Effector memory CD4-positive, alpha-beta T cell (primary cell): Measurements from ENCODE around the gene ZBTB21.
"Not testable (repeated sequence)": the region's sequence is repeated elsewhere in the genome, so short reads cannot be mapped to it uniquely, and the experiment has no call there.

Source experiments
- DNase-seq, 3 donors: peaks; one replicate each; pipeline ENCODE4 v3.0.0-alpha.2; 2020
- H3K27ac ChIP-seq: 2 replicates; pipeline ENCODE4 v1.7.0; 2013; ENCODE audit warnings: mild to moderate bottlenecking, low read length, moderate library complexity; ENCODE audit not compliant: insufficient read depth, poor library complexity, severe bottlenecking
- H3K27me3 ChIP-seq: replicated peaks from 2 replicates; pipeline ENCODE4 v1.7.0; 2013; ENCODE audit warnings: mild to moderate bottlenecking, low read length; ENCODE audit not compliant: insufficient read depth, control insufficient read depth, poor library complexity, severe bottlenecking
- H3K36me3 ChIP-seq: 2 replicates; pipeline ENCODE4 v1.7.0; 2013; ENCODE audit warnings: mild to moderate bottlenecking, low read length, moderate library complexity; ENCODE audit not compliant: control insufficient read depth, insufficient read depth
- H3K4me1 ChIP-seq: 2 replicates; pipeline ENCODE4 v1.7.0; 2013; ENCODE audit warnings: low read length, mild to moderate bottlenecking; ENCODE audit not compliant: control insufficient read depth, insufficient read depth, poor library complexity, severe bottlenecking
- H3K4me3 ChIP-seq: 2 replicates; pipeline ENCODE4 v1.7.0; 2013; ENCODE audit warnings: low read length, low read depth, mild to moderate bottlenecking; ENCODE audit not compliant: insufficient read depth, poor library complexity, severe bottlenecking
- H3K9me3 ChIP-seq: 2 replicates; pipeline ENCODE4 v1.7.0; 2013; ENCODE audit warnings: mild to moderate bottlenecking, low read length, moderate library complexity; ENCODE audit not compliant: control insufficient read depth

ZBTB21 gene

GRCh38 chr21:41997657-41998056 is 12.5 kb downstream of the ZBTB21 start:
- DNase-seq: no peak
- Histone ChIP-seq H3K27ac (no peak overlapping the region), H3K4me1 (no peaks in the 10 kb centered on the region), H3K4me3 (no peak overlapping the region), H3K27me3 (no peaks in the 10 kb centered on the region), H3K36me3 (peaks cover 19% of the 10 kb centered on the region), H3K9me3 (no peaks in the 10 kb centered on the region)

GRCh38 chr21:41995577-41995976 is 14.6 kb downstream of the ZBTB21 start:
- DNase-seq: no peak
- H3K4me1 ChIP-seq: no peaks in the 10 kb centered on the region
- H3K36me3 ChIP-seq: peaks cover 38% of the 10 kb centered on the region
- no peak overlapping the region for H3K27ac ChIP-seq
- no peaks in the 10 kb centered on the region for H3K9me3 ChIP-seq
- no peak overlapping the region for H3K4me3 ChIP-seq
- no peaks in the 10 kb centered on the region for H3K27me3 ChIP-seq

- DNase-seq, H3K27me3 ChIP-seq, H3K4me1 ChIP-seq, H3K4me3 ChIP-seq, H3K9me3 ChIP-seq, H3K27ac ChIP-seq: not testable (repeated sequence)
- peaks cover 38% of the 10 kb centered on the region for H3K36me3 ChIP-seq
Observed at GRCh38 chr21:41994613-41995012, 15.5 kb downstream of the ZBTB21 start.

- H3K36me3 ChIP-seq: peaks cover 33% of the 10 kb centered on the region
- DNase-seq: no peak
Observed at GRCh38 chr21:41993744-41994143, 16.4 kb downstream of the ZBTB21 start.

GRCh38 chr21:41992576-41992975 is 17.6 kb downstream of the ZBTB21 start:
- Histone ChIP-seq H3K27me3 (no peaks in the 10 kb centered on the region), H3K4me1 (no peaks in the 10 kb centered on the region), H3K9me3 (no peaks in the 10 kb centered on the region), H3K27ac (no peak overlapping the region), H3K4me3 (no peak overlapping the region), H3K36me3 (peaks cover 33% of the 10 kb centered on the region)
- no peak for DNase-seq

More at GRCh38 chr21:41993744-41994143, 16.4 kb downstream of the ZBTB21 start:
- Histone ChIP-seq H3K27me3 (no peaks in the 10 kb centered on the region), H3K4me3 (no peak overlapping the region), H3K27ac (no peak overlapping the region), H3K9me3 (no peaks in the 10 kb centered on the region), H3K4me1 (no peaks in the 10 kb centered on the region)

- H3K9me3 ChIP-seq: no peaks in the 10 kb centered on the region
- DNase-seq: no peak
- no peak overlapping the region for H3K4me3 ChIP-seq
- peaks cover 33% of the 10 kb centered on the region for H3K36me3 ChIP-seq
- H3K4me1 ChIP-seq: no peaks in the 10 kb centered on the region
- H3K27me3 ChIP-seq: no peaks in the 10 kb centered on the region
- H3K27ac ChIP-seq: no peak overlapping the region
Observed at GRCh38 chr21:41991659-41992058, 18.5 kb downstream of the ZBTB21 start.

- DNase-seq: no peak
- Histone ChIP-seq H3K36me3 (peaks cover 33% of the 10 kb centered on the region), H3K9me3 (no peaks in the 10 kb centered on the region), H3K27me3 (no peaks in the 10 kb centered on the region), H3K4me1 (no peaks in the 10 kb centered on the region), H3K4me3 (no peak overlapping the region), H3K27ac (no peak overlapping the region)
Observed at GRCh38 chr21:41989698-41990097, 20.5 kb downstream of the ZBTB21 start.

- no peak overlapping the region for H3K4me3 ChIP-seq
- H3K9me3 ChIP-seq: no peaks in the 10 kb centered on the region
- no peaks in the 10 kb centered on the region for H3K4me1 ChIP-seq
- no peak for DNase-seq
- no peaks in the 10 kb centered on the region for H3K27me3 ChIP-seq
- peaks cover 16% of the 10 kb centered on the region for H3K36me3 ChIP-seq
- no peak overlapping the region for H3K27ac ChIP-seq
Observed at GRCh38 chr21:41987310-41987709, 22.9 kb downstream of the ZBTB21 start.

- peaks cover 2% of the 10 kb centered on the region for H3K36me3 ChIP-seq
- no peaks in the 10 kb centered on the region for H3K4me1 ChIP-seq
Observed at GRCh38 chr21:41985662-41986416, 24.3 kb downstream of the ZBTB21 start.

GRCh38 chr21:41983229-41983628 is 26.9 kb downstream of the ZBTB21 start:
- no peaks in the 10 kb centered on the region for H3K4me1 ChIP-seq
- H3K4me3 ChIP-seq: no peak overlapping the region
- DNase-seq: no peak
- no peak overlapping the region for H3K27ac ChIP-seq
- H3K27me3 ChIP-seq: no peaks in the 10 kb centered on the region
- no peaks in the 10 kb centered on the region for H3K9me3 ChIP-seq
- no peaks in the 10 kb centered on the region for H3K36me3 ChIP-seq

More at GRCh38 chr21:41985662-41986416, 24.3 kb downstream of the ZBTB21 start:
- Histone ChIP-seq H3K27me3 (no peaks in the 10 kb centered on the region), H3K9me3 (no peaks in the 10 kb centered on the region), H3K27ac (no peak overlapping the region), H3K4me3 (no peak overlapping the region)
- no peak for DNase-seq
